HEK293T (cell line): Measurements from ENCODE around the gene PRKCA.

Source experiments
- CTCF ChIA-PET: fragments of 350-600 bp; formaldehyde crosslinking; extraction: SDS; loops from one replicate; lab custom pipeline; 2021; ENCODE audit warnings: antibody characterized with exemption, inconsistent platforms; lab: Yijun Ruan, JAX
- POLR2A ChIA-PET: fragments of 350-600 bp; formaldehyde crosslinking; extraction: SDS; loops from one replicate; lab custom pipeline; 2020; ENCODE audit warnings: antibody characterized with exemption, inconsistent platforms; lab: Yijun Ruan, JAX
- DNase-seq: peaks from one replicate; pipeline ENCODE4 v3.0.0; 2012; ENCODE audit warnings: mixed read lengths; ENCODE audit errors: extremely low spot score
- ARNT ChIP-seq: fragments of 450-650 bp; IDR thresholded peaks from 2 replicates; pipeline ENCODE4 v1.6.1; 2017; ENCODE audit warnings: mild to moderate bottlenecking
- BHLHE40 ChIP-seq: fragments of 450-650 bp; IDR thresholded peaks from 2 replicates; pipeline ENCODE4 v1.6.1; 2016; ENCODE audit warnings: mild to moderate bottlenecking, moderate library complexity, borderline replicate concordance
- CTBP1 ChIP-seq: fragments of 450-650 bp; IDR thresholded peaks from 2 replicates; pipeline ENCODE4 v1.6.1; 2016; ENCODE audit warnings: borderline replicate concordance
- ELF4 ChIP-seq: fragments of 450-650 bp; IDR thresholded peaks from 2 replicates; pipeline ENCODE4 v1.6.1; 2017; ENCODE audit warnings: antibody characterized with exemption
- FOXA1 ChIP-seq: fragments of 450-650 bp; IDR thresholded peaks from 2 replicates; pipeline ENCODE4 v1.6.1; 2016; ENCODE audit warnings: mild to moderate bottlenecking
- FOXK2 ChIP-seq: fragments of 450-650 bp; IDR thresholded peaks from 2 replicates; pipeline ENCODE4 v1.6.1; 2016; ENCODE audit warnings: mild to moderate bottlenecking
- FOXM1 ChIP-seq: fragments of 450-650 bp; IDR thresholded peaks from 2 replicates; pipeline ENCODE4 v1.6.1; 2017; ENCODE audit warnings: mild to moderate bottlenecking, borderline replicate concordance
- HDGF ChIP-seq: fragments of 450-650 bp; IDR thresholded peaks from 2 replicates; pipeline ENCODE4 v1.6.1; 2017; ENCODE audit warnings: antibody characterized with exemption, borderline replicate concordance
- L3MBTL2 ChIP-seq: fragments of 450-650 bp; conservative IDR thresholded peaks from 2 replicates; pipeline ENCODE4 v1.6.1; 2016; ENCODE audit warnings: mild to moderate bottlenecking
- LEF1 ChIP-seq: fragments of 450-650 bp; IDR thresholded peaks from 2 replicates; pipeline ENCODE4 v1.6.1; 2017; ENCODE audit warnings: mild to moderate bottlenecking, borderline replicate concordance
- NFRKB ChIP-seq: fragments of 450-650 bp; IDR thresholded peaks from 2 replicates; pipeline ENCODE4 v1.6.1; 2016; ENCODE audit warnings: mild to moderate bottlenecking, moderate library complexity
- PKNOX1 ChIP-seq: fragments of 450-650 bp; IDR thresholded peaks from 2 replicates; pipeline ENCODE4 v1.6.1; 2016
- SP1 ChIP-seq: fragments of 450-650 bp; IDR thresholded peaks from 2 replicates; pipeline ENCODE4 v1.6.1; 2017
- SUZ12 ChIP-seq: fragments of 450-650 bp; IDR thresholded peaks from 2 replicates; pipeline ENCODE4 v1.6.1; 2016; ENCODE audit warnings: mild to moderate bottlenecking
- TARDBP ChIP-seq: fragments of 450-650 bp; IDR thresholded peaks from 2 replicates; pipeline ENCODE4 v1.6.1; 2016
- ZNF384 ChIP-seq: fragments of 450-650 bp; IDR thresholded peaks from 2 replicates; pipeline ENCODE4 v1.6.1; 2016

Gene PRKCA

DNA sequence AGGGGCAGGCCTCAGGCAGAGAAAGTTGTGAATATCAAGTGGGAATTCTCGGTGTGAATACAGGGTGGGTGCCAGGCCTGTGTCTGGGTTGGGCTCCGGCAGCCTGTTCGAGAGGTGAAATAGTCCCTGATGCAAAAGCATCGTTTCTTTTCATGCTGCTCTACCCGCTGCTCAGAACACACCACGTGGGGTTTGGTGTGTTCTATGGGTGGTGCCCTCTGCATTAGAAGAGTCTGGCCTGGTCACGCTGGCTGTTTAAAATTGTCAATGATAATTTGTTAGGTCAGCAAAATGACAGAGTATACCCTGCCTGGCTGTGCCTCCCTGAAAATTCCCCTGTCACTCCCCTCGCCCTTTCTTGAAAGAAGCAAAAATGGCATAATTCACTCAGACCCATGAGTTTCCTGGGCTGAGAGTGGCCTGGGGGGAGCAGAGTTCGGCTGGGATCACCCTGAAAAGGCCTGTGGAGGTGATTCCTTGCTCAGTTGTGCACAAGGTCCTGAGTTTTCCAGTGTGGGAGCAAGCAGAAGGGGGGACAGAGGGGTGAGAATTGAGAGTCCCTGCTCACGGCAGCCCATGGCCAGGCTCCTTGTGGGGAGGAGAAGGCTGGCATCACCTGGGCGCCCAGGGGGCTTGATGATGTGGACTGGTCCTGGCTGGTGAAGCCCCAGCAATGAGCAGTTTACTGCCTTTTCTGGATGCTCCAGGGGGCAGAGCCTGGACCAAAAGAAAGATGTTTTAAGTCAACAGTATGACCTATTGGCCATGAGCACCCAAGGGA, 535.7 kb downstream of the PRKCA start:
- ChIA-PET CTCF (no interaction called here), POLR2A (no interaction called here)
- TF ChIP-seq SP1 (no peak), ZNF384 (no peak), LEF1 (no peak), BHLHE40 (no peak), TARDBP (no peak), NFRKB (no peak), SUZ12 (no peak), ARNT (no peak), FOXA1 (no peak), CTBP1 (no peak), FOXM1 (no peak)
- DNase-seq = no peak

DNA sequence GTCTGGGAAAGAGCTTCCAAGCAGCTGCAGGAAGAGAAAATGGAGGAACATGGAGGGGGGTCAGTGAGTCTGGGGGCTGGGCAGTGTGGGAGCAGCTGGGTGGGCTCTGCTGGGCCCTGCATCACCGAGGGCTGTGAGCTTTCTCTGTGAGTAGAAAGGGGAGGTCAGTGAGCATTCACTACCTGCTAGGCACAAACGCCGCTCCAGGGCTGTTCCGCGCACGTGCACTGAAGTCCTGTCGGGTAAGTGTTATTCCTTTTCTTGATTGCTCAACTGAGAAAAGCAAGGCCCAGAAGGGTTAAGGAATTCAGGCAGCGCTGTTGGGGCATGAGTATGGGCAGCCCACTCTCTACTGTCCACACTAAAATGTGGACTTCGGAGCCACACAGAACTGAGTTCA, 537.2 kb downstream of the PRKCA start:
- DNase-seq = no peak
- TF ChIP-seq TARDBP = no peak
- no peak for TF ChIP-seq PKNOX1
- no peak for TF ChIP-seq ELF4
- POLR2A ChIA-PET = no interaction called here
- CTCF ChIA-PET = no interaction called here

GRCh38 chr17:66840061-66840460, 537.6 kb downstream of the PRKCA start:
- CTCF ChIA-PET = no interaction called here
- TF ChIP-seq SUZ12 = no peak
- POLR2A ChIA-PET = no interaction called here
- no peak for DNase-seq

- CTCF ChIA-PET = no interaction called here
- TF ChIP-seq LEF1 = no peak
- TF ChIP-seq CTBP1 = no peak
- TF ChIP-seq TARDBP = no peak
- TF ChIP-seq FOXA1 = no peak
- TF ChIP-seq SUZ12 = no peak
- no peak for TF ChIP-seq SP1
- TF ChIP-seq ELF4 = no peak
- no peak for TF ChIP-seq NFRKB
- no peak for TF ChIP-seq ZNF384
- TF ChIP-seq L3MBTL2 = no peak
- TF ChIP-seq BHLHE40 = no peak
- no peak for TF ChIP-seq ARNT
- no peak for TF ChIP-seq HDGF
- POLR2A ChIA-PET = no interaction called here
- DNase-seq = no peak
Observed at GRCh38 chr17:66841328-66841727, 538.9 kb downstream of the PRKCA start.

DNA sequence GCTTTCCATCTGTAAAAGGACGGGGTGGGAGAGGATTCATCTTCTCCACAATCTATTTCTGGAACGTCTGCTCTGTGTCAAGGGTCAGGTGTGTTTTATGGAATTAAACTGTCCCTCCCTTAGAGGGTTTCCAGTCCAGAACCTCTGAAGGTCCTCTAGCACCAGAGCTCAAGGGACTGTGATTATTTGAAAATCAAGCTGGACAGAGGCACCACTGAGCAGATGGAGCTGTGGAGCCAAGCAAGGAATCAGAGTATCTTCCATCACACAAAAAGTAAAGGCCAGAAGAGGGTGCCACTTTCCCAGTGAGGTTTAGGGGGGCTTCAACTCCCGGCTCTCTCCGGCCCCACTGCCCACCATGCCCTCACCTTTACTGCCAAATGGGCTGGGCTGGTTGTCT, 539.3 kb downstream of the PRKCA start:
- DNase-seq = no peak
- ChIA-PET CTCF (no interaction called here), POLR2A (no interaction called here)
- TF ChIP-seq SP1 = no peak
- no peak for TF ChIP-seq ELF4
- no peak for TF ChIP-seq NFRKB
- no peak for TF ChIP-seq ARNT
- TF ChIP-seq ZNF384 = no peak
- no peak for TF ChIP-seq FOXM1
- no peak for TF ChIP-seq PKNOX1
- no peak for TF ChIP-seq TARDBP
- TF ChIP-seq BHLHE40 = no peak
- TF ChIP-seq L3MBTL2 = no peak
- TF ChIP-seq CTBP1 = no peak
- TF ChIP-seq FOXA1 = no peak
- TF ChIP-seq LEF1 = no peak

DNA sequence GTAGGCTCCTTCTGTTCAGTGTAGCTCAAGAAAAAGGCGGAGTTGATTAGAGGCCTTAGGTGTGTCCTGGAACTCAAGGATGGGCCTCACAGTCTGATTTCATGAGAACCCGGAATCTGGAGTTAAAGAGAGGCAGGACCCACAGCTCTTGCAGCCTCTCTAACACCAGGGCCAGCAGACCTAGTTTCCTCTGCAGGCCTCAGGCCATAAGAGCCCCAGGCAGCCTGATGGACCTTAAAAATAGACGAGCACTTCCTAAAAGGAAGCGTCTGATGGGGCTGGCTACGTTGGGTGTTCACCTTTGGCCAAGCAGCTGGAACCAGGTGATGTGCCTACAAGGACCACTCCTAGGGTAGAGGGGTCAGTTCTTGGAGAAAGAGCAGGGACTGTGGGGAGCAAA, 540.1 kb downstream of the PRKCA start:
- TF ChIP-seq CTBP1 (no peak), ARNT (no peak), NFRKB (no peak), PKNOX1 (no peak), ZNF384 (no peak), ELF4 (no peak), FOXA1 (no peak), HDGF (no peak), SUZ12 (no peak), BHLHE40 (no peak), TARDBP (no peak), SP1 (no peak), FOXM1 (no peak), LEF1 (no peak), FOXK2 (no peak), L3MBTL2 (no peak)
- CTCF ChIA-PET = no interaction called here
- DNase-seq = no peak
- POLR2A ChIA-PET = no interaction called here

DNA sequence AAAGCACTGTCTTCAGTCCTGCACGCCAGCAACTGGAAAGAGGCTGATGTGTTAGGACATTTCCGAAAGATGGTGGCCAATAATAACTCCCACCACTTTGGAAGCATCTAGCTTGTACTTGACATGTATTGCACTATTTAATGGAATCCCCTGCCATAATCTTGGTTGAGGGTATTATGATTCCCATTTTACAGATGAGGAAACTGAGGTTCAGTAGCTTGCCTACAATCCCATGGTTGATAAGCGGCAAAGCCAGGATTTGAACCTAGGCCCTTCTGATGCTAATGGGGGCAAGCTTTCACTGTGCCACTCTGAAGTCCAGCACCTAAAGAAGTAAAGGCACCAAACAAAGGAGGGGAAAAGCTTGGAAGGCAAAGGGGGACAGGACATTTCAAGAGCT, 540.5 kb downstream of the PRKCA start:
- ChIA-PET CTCF (no interaction called here), POLR2A (no interaction called here)
- DNase-seq = no peak
- TF ChIP-seq TARDBP = no peak
- no peak for TF ChIP-seq ARNT
- TF ChIP-seq FOXM1 = no peak
- TF ChIP-seq SP1 = no peak
- TF ChIP-seq L3MBTL2 = no peak
- TF ChIP-seq ELF4 = no peak
- no peak for TF ChIP-seq LEF1
- TF ChIP-seq FOXA1 = no peak
- no peak for TF ChIP-seq SUZ12
- no peak for TF ChIP-seq CTBP1
- no peak for TF ChIP-seq NFRKB
- no peak for TF ChIP-seq BHLHE40
- TF ChIP-seq PKNOX1 = no peak
- no peak for TF ChIP-seq HDGF
- no peak for TF ChIP-seq ZNF384
- no peak for TF ChIP-seq FOXK2
